Neural progenitor cell (in vitro differentiated cells): ENCODE measurements around the gene PCDH9. TPM values are rescaled to one million over a fixed set of nuclear protein-coding genes. Genes with fewer than 3 reads are reported as not detected.

Experiments
- DNase-seq: peaks from one replicate; pipeline ENCODE4 v3.0.0-alpha.2; 2016; ENCODE audit warnings: low spot score
- H2AFZ ChIP-seq: fragments of 200-600 bp; sonication (generic); replicated peaks from 2 replicates; pipeline ENCODE4 v1.6.1; 2016; ENCODE audit warnings: antibody characterized with exemption
- H3F3A ChIP-seq: fragments of 200-600 bp; sonication (generic); 2 replicates; pipeline ENCODE4 v1.6.1; 2016; ENCODE audit warnings: antibody characterized with exemption, low read depth
- H3K27ac ChIP-seq: fragments of 200-600 bp; sonication (generic); 2 replicates; pipeline ENCODE4 v1.5.1; 2016; ENCODE audit warnings: mild to moderate bottlenecking
- H3K27me3 ChIP-seq: fragments of 200-600 bp; sonication (generic); 2 replicates; pipeline ENCODE4 v1.6.1; 2016; ENCODE audit warnings: mild to moderate bottlenecking, moderate library complexity
- H3K36me3 ChIP-seq: fragments of 200-600 bp; sonication (generic); 2 replicates; pipeline ENCODE4 v1.5.1; 2016
- H3K4me1 ChIP-seq: fragments of 200-600 bp; sonication (generic); 2 replicates; pipeline ENCODE4 v1.6.1; 2016; ENCODE audit warnings: mixed run types
- H3K4me2 ChIP-seq: fragments of 200-600 bp; sonication (generic); 2 replicates; pipeline ENCODE4 v1.6.1; 2016
- H3K4me3 ChIP-seq: fragments of 200-600 bp; sonication (generic); 2 replicates; pipeline ENCODE4 v1.5.1; 2016
- H3K79me2 ChIP-seq: fragments of 200-600 bp; sonication (generic); 2 replicates; pipeline ENCODE4 v1.6.1; 2016; ENCODE audit warnings: low read depth
- H3K9ac ChIP-seq: fragments of 200-600 bp; sonication (generic); 2 replicates; pipeline ENCODE4 v1.6.1; 2016
- H3K9me3 ChIP-seq: fragments of 200-600 bp; sonication (generic); 2 replicates; pipeline ENCODE4 v1.5.1; 2016; ENCODE audit warnings: low read depth
- H4K20me1 ChIP-seq: fragments of 200-600 bp; sonication (generic); 2 replicates; pipeline ENCODE4 v1.6.1; 2016; ENCODE audit warnings: low read depth
- H3K27ac Mint-ChIP-seq: 3 replicates; pipeline ENCODE4 v1.8.0; 2021; ENCODE audit warnings: mixed read lengths
- H3K27me3 Mint-ChIP-seq: 2 replicates; pipeline ENCODE4 v1.8.0; 2022; ENCODE audit warnings: low read depth, mild to moderate bottlenecking, inconsistent platforms, moderate library complexity, mixed read lengths; ENCODE audit not compliant: insufficient read depth
- H3K36me3 Mint-ChIP-seq: 3 replicates; pipeline ENCODE4 v1.8.0; 2021; ENCODE audit warnings: mixed read lengths
- H3K4me1 Mint-ChIP-seq: 3 replicates; pipeline ENCODE4 v1.8.0; 2021; ENCODE audit warnings: mixed read lengths
- H3K4me3 Mint-ChIP-seq: 3 replicates; pipeline ENCODE4 v1.8.0; 2021; ENCODE audit warnings: mild to moderate bottlenecking, moderate library complexity, mixed read lengths
- H3K9me3 Mint-ChIP-seq: 3 replicates; pipeline ENCODE4 v1.8.0; 2020; ENCODE audit warnings: mixed read lengths
- EZH2 ChIP-seq: fragments of 200-600 bp; sonication (generic); IDR thresholded peaks from 2 replicates; pipeline ENCODE4 v1.6.1; 2017; ENCODE audit warnings: antibody characterized with exemption, mild to moderate bottlenecking, moderate library complexity
- EZH2phosphoT487 ChIP-seq: fragments of 200-600 bp; sonication (generic); IDR thresholded peaks from 2 replicates; pipeline ENCODE4 v1.6.1; 2017; ENCODE audit warnings: antibody characterized with exemption
- total RNA-seq: library from RNA; depleted of rRNA; stranded (reverse); fragments of >200 nt; gene quantifications from 2 replicates; pipeline ENCODE4 v1.2.3, GENCODE V29; 2015; ENCODE audit warnings: low replicate concordance
- TF ChIP-seq, protein P1 (sequence below): fragments of 200-600 bp; sonication (generic); IDR thresholded peaks from 2 replicates; pipeline ENCODE4 v1.5.1; 2017; ENCODE audit warnings: antibody characterized with exemption, mild to moderate bottlenecking

Gene PCDH9
- total RNA-seq, 1 donor from 2014 or later = 0.24 TPM

GRCh38 chr13:66414066-66414800, 815.9 kb downstream of the PCDH9 start:
- Histone ChIP-seq H3K27ac (no peak overlapping the region), H3K79me2 (no peaks in the 10 kb centered on the region), H2AFZ (peak overlapping the region; percentile 18), H4K20me1 (no peaks in the 10 kb centered on the region), H3K4me1 (no peaks in the 10 kb centered on the region), H3K9ac (no peak overlapping the region), H3K27me3 (no peaks in the 10 kb centered on the region), H3F3A (no peaks in the 10 kb centered on the region), H3K4me3 (no peak overlapping the region), H3K9me3 (no peaks in the 10 kb centered on the region), H3K4me2 (no peak overlapping the region), H3K36me3 (no peaks in the 10 kb centered on the region)
- H3K27ac Mint-ChIP-seq = no peak overlapping the region
- H3K4me3 Mint-ChIP-seq = no peak overlapping the region
- no peaks in the 10 kb centered on the region for H3K36me3 Mint-ChIP-seq
- TF ChIP-seq, protein P1, sequence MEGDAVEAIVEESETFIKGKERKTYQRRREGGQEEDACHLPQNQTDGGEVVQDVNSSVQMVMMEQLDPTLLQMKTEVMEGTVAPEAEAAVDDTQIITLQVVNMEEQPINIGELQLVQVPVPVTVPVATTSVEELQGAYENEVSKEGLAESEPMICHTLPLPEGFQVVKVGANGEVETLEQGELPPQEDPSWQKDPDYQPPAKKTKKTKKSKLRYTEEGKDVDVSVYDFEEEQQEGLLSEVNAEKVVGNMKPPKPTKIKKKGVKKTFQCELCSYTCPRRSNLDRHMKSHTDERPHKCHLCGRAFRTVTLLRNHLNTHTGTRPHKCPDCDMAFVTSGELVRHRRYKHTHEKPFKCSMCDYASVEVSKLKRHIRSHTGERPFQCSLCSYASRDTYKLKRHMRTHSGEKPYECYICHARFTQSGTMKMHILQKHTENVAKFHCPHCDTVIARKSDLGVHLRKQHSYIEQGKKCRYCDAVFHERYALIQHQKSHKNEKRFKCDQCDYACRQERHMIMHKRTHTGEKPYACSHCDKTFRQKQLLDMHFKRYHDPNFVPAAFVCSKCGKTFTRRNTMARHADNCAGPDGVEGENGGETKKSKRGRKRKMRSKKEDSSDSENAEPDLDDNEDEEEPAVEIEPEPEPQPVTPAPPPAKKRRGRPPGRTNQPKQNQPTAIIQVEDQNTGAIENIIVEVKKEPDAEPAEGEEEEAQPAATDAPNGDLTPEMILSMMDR = no peak
- TF ChIP-seq EZH2 (no peak), EZH2phosphoT487 (no peak)
- DNase-seq = no peak
- H3K9me3 Mint-ChIP-seq = peaks cover 4% of the 10 kb centered on the region
- no peaks in the 10 kb centered on the region for H3K4me1 Mint-ChIP-seq
- H3K27me3 Mint-ChIP-seq = no peaks in the 10 kb centered on the region

DNA sequence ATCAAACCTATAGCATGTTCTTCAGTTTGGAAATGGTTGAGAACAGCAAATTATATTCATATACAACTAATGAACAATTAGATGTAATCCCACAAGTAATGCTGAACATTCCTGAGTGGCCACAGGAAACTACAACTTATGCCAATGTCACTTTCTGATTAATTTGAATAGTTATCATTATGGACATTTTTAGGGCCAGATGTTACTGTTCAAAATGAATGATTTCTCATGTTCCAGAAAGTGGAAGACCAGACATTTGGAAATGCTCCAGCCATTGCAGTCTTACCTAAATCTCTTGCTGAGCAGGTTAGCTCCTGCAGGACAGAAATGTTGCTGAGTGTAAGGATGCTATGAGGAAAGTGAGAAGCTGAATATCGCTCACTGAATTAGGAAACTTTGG, 819.8 kb downstream of the PCDH9 start:
- Histone ChIP-seq H3F3A (no peaks in the 10 kb centered on the region), H3K4me3 (no peak overlapping the region), H3K79me2 (no peaks in the 10 kb centered on the region), H3K4me2 (no peak overlapping the region), H2AFZ (no peak overlapping the region), H4K20me1 (no peaks in the 10 kb centered on the region), H3K27ac (no peak overlapping the region), H3K36me3 (no peaks in the 10 kb centered on the region), H3K4me1 (peaks cover 22% of the 10 kb centered on the region), H3K27me3 (no peaks in the 10 kb centered on the region), H3K9me3 (no peaks in the 10 kb centered on the region), H3K9ac (no peak overlapping the region)
- TF ChIP-seq EZH2 (no peak), EZH2phosphoT487 (no peak)
- TF ChIP-seq, protein P1 = no peak
- no peak for DNase-seq
- Mint-ChIP-seq H3K36me3 (no peaks in the 10 kb centered on the region), H3K9me3 (no peaks in the 10 kb centered on the region), H3K4me1 (peaks cover 19% of the 10 kb centered on the region), H3K27ac (no peak overlapping the region), H3K27me3 (no peaks in the 10 kb centered on the region), H3K4me3 (no peak overlapping the region)

GRCh38 chr13:66409542-66409941, 820.6 kb downstream of the PCDH9 start:
- no peak overlapping the region for H3K4me3 ChIP-seq
- H3F3A ChIP-seq = no peaks in the 10 kb centered on the region
- peaks cover 22% of the 10 kb centered on the region for H3K4me1 ChIP-seq
- no peak overlapping the region for H3K27ac ChIP-seq
- Mint-ChIP-seq H3K4me3 (no peak overlapping the region), H3K27ac (no peak overlapping the region), H3K36me3 (no peaks in the 10 kb centered on the region), H3K27me3 (no peaks in the 10 kb centered on the region), H3K4me1 (peaks cover 19% of the 10 kb centered on the region), H3K9me3 (no peaks in the 10 kb centered on the region)
- no peak overlapping the region for H2AFZ ChIP-seq
- no peaks in the 10 kb centered on the region for H3K27me3 ChIP-seq
- H4K20me1 ChIP-seq = no peaks in the 10 kb centered on the region
- no peaks in the 10 kb centered on the region for H3K36me3 ChIP-seq
- no peak for TF ChIP-seq EZH2
- no peak for DNase-seq
- H3K4me2 ChIP-seq = no peak overlapping the region
- no peaks in the 10 kb centered on the region for H3K9me3 ChIP-seq
- H3K9ac ChIP-seq = no peak overlapping the region
- H3K79me2 ChIP-seq = no peaks in the 10 kb centered on the region

GRCh38 chr13:66407128-66407527, 823.0 kb downstream of the PCDH9 start:
- H3K27me3 Mint-ChIP-seq = no peaks in the 10 kb centered on the region
- no peaks in the 10 kb centered on the region for H3K36me3 Mint-ChIP-seq
- H3K4me3 Mint-ChIP-seq = no peak overlapping the region
- Histone ChIP-seq H3K4me2 (peak overlapping the region; percentile 46), H3K36me3 (no peaks in the 10 kb centered on the region), H2AFZ (no peak overlapping the region), H3K79me2 (no peaks in the 10 kb centered on the region), H3K27me3 (no peaks in the 10 kb centered on the region), H3F3A (no peaks in the 10 kb centered on the region), H3K27ac (peak overlapping the region; percentile 39), H3K9ac (no peak overlapping the region), H3K9me3 (no peaks in the 10 kb centered on the region), H3K4me3 (no peak overlapping the region), H4K20me1 (no peaks in the 10 kb centered on the region), H3K4me1 (peaks cover 22% of the 10 kb centered on the region)
- DNase-seq = peak; percentile 41
- TF ChIP-seq EZH2 = no peak
- TF ChIP-seq, protein P1 = no peak
- no peak for TF ChIP-seq EZH2phosphoT487
- H3K9me3 Mint-ChIP-seq = no peaks in the 10 kb centered on the region
- peaks cover 19% of the 10 kb centered on the region for H3K4me1 Mint-ChIP-seq
- peak overlapping the region; percentile 65 for H3K27ac Mint-ChIP-seq
